Sigmoid colon (tissue), 4 donors: ENCODE results near the gene SIRT2.

ENCODE experiments used
- EP300 ChIP-seq, 4 donors: sonication (generic); formaldehyde crosslinking; IDR thresholded peaks; one replicate each; pipeline ENCODE4 v1.6.1; 2017; ENCODE audit warnings: antibody characterized with exemption in 4 of 4
- POLR2A ChIP-seq, 2 donors: fragments of 450-650 bp; IDR thresholded peaks; one replicate each; pipeline ENCODE4 v1.6.1; 2016; ENCODE audit warnings: antibody characterized with exemption in 2 of 2, mild to moderate bottlenecking in 2 of 2, moderate library complexity in 2 of 2
- POLR2AphosphoS5 ChIP-seq, 4 donors: sonication (generic); formaldehyde crosslinking; IDR thresholded peaks; one replicate each; pipeline ENCODE4 v1.6.1; 2017; ENCODE audit warnings: antibody characterized with exemption in 4 of 4
- TF ChIP-seq, protein P1 (sequence below), 4 experiments: fragments of 450-650 bp in 3 of 4; fragments of 200-600 bp in 1 of 4; IDR thresholded peaks; one replicate each; pipeline ENCODE4 v1.5.1; 2016 to 2019; ENCODE audit warnings: antibody characterized with exemption in 4 of 4, mild to moderate bottlenecking in 3 of 4, moderate library complexity in 2 of 4

DNA sequence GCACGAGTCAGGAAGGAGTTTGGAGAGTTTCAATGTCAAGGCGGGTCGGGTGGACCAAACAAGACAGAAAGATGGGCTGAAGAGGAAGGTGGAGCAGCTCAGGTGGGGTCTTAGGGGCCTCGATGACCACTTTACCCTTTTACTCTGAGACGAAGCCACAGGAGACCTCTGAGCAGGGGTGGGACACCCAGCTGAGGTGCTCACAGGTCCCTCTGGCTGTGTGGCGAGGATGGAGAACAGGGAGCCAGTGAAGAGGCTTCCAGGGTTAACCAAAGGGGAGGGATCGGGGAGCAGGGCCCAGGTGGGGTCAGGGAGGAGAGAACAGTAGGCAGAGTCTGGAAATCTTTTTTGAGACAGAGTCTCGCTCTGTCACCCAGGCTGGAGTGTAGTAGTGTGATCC, 14.5 kb upstream of the SIRT2 start:
- TF ChIP-seq POLR2AphosphoS5 (IDR thresholded peaks at IDR 0.05) (no peak), POLR2A (IDR thresholded peaks at IDR 0.05) (no peak), EP300 (IDR thresholded peaks at IDR 0.05) (no peak)
- TF ChIP-seq, protein P1, sequence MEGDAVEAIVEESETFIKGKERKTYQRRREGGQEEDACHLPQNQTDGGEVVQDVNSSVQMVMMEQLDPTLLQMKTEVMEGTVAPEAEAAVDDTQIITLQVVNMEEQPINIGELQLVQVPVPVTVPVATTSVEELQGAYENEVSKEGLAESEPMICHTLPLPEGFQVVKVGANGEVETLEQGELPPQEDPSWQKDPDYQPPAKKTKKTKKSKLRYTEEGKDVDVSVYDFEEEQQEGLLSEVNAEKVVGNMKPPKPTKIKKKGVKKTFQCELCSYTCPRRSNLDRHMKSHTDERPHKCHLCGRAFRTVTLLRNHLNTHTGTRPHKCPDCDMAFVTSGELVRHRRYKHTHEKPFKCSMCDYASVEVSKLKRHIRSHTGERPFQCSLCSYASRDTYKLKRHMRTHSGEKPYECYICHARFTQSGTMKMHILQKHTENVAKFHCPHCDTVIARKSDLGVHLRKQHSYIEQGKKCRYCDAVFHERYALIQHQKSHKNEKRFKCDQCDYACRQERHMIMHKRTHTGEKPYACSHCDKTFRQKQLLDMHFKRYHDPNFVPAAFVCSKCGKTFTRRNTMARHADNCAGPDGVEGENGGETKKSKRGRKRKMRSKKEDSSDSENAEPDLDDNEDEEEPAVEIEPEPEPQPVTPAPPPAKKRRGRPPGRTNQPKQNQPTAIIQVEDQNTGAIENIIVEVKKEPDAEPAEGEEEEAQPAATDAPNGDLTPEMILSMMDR (IDR thresholded peaks at IDR 0.05), result no peak
